ENCODE results near the gene DNAH14.

Gene DNAH14

GRCh38 chr1:225435957-225436392 is 506.5 kb downstream of the DNAH14 start:
- no peak for DNase-seq

GRCh38 chr1:225437710-225438437 is 508.4 kb downstream of the DNAH14 start:
- no peak for DNase-seq

GRCh38 chr1:225440380-225441221 is 511.1 kb downstream of the DNAH14 start:
- DNase-seq: no peak

GRCh38 chr1:225441314-225442122 is 512.0 kb downstream of the DNAH14 start:
- DNase-seq: no peak

GRCh38 chr1:225442123-225442505 is 512.6 kb downstream of the DNAH14 start:
- DNase-seq: no peak

GRCh38 chr1:225445639-225446594 is 516.4 kb downstream of the DNAH14 start:
- DNase-seq: peak; percentile 29

GRCh38 chr1:225446595-225446960 is 517.1 kb downstream of the DNAH14 start:
- no peak for DNase-seq

- DNase-seq: no peak
Observed at GRCh38 chr1:225446981-225447615, 517.6 kb downstream of the DNAH14 start.

- no peak for DNase-seq
Observed at GRCh38 chr1:225447650-225448089, 518.2 kb downstream of the DNAH14 start.

GRCh38 chr1:225448146-225448805 is 518.8 kb downstream of the DNAH14 start:
- DNase-seq: no peak
